Mononuclear cell (primary cell): Measurements from ENCODE around the gene TSPAN14. TPM values are rescaled to one million over a fixed set of nuclear protein-coding genes. Genes with fewer than 3 reads are reported as not detected.

Experiments used
- H3K27me3 ChIP-seq: 2 replicates; pipeline ENCODE4 v1.6.0; 2011; ENCODE audit warnings: low read length, control low read depth; ENCODE audit not compliant: insufficient read depth
- H3K4me1 ChIP-seq: 2 replicates; pipeline ENCODE4 v1.5.1; 2011; ENCODE audit warnings: mild to moderate bottlenecking, low read length, control low read depth; ENCODE audit not compliant: insufficient read depth
- H3K4me3 ChIP-seq: 2 replicates; pipeline ENCODE4 v1.5.1; 2011; ENCODE audit warnings: mild to moderate bottlenecking, low read length, moderate library complexity
- H3K9me3 ChIP-seq: 2 replicates; pipeline ENCODE4 v1.5.1; 2011; ENCODE audit warnings: low read depth, mild to moderate bottlenecking, control low read depth, low read length
- total RNA-seq: library from RNA; depleted of rRNA; stranded (reverse); fragments of >200 nt; gene quantifications from one replicate; pipeline ENCODE4 v1.2.3, GENCODE V29; 2012

The TSPAN14 gene
- 65.4 TPM for total RNA-seq

DNA sequence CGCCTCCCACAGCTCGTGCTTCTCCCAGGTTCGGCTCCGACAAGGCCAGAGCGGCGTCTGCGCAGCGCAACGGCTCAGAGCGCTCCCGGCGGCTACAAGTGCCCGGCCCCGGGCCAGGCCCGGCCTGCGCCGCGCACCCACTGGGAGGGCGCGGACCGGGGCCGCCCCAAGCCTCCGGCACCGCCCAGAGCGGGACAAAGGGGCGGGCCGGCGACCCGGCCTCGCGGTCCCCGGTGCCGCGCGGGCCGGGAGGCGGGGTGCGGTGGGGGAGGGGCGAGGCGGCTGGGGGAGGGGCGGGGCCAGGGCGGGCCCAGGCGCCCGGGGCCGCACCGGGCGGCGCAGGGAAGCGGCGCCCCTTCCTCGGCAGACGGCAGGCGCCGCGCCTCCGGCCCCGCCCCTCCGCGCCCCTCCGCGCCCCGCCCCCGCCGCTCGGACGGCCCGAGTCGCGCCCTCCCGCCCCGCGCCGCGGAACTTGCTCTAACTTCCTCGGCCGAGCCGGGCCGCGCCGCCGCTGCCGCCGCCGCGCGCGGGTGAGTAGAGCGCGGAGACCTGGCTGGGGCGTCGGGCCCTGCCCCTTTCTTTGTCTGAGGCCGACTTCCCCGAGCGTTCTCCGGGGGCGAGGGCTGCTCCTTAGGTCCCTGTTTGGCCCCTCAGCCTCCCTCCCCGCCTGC, at the start of gene TSPAN14:
TSPAN14 (plus strand) TSS at position 469 of the 671 bp plus-strand sequence. CDS start 34,924 bp downstream, outside the sequence.
- no peaks in the 10 kb centered on the region for H3K9me3 ChIP-seq
- H3K4me3 ChIP-seq = peak within 1 kb of the TSS; percentile 88
- H3K27me3 ChIP-seq = no peaks in the 10 kb centered on the region
- peaks cover 70% of the 10 kb centered on the region for H3K4me1 ChIP-seq

DNA sequence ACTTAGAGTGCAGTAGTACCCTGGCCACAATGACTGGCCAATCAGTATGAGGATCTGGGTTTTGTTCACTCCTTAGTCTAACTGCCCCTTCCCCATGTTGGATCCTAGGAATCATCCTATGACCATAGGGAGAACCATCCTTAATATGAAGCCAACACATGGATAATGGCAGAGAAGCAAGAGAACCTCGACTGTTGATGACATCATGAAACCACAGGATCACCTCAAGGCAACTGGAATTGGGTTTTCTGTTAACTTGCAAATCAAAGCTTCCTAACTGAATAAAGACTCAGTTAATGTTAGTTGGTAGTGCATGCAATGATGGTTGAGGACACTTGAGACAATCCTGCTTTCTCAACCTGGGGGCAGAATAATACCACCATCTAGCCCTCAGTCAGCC, 49.1 kb upstream of the TSPAN14 start:
- Histone ChIP-seq H3K4me1 (peaks cover 18% of the 10 kb centered on the region), H3K9me3 (no peaks in the 10 kb centered on the region), H3K27me3 (peaks cover 6% of the 10 kb centered on the region), H3K4me3 (no peak overlapping the region)

GRCh38 chr10:80405626-80406025, 48.5 kb upstream of the TSPAN14 start:
- Histone ChIP-seq H3K4me3 (no peak overlapping the region), H3K27me3 (peaks cover 6% of the 10 kb centered on the region), H3K4me1 (peaks cover 18% of the 10 kb centered on the region), H3K9me3 (no peaks in the 10 kb centered on the region)

- no peaks in the 10 kb centered on the region for H3K9me3 ChIP-seq
- peaks cover 6% of the 10 kb centered on the region for H3K27me3 ChIP-seq
- peaks cover 18% of the 10 kb centered on the region for H3K4me1 ChIP-seq
- H3K4me3 ChIP-seq = no peak overlapping the region
Measured at GRCh38 chr10:80406204-80406603, 47.9 kb upstream of the TSPAN14 start.

- peak overlapping the region; percentile 57 for H3K4me3 ChIP-seq
- peaks cover 6% of the 10 kb centered on the region for H3K27me3 ChIP-seq
- peaks cover 18% of the 10 kb centered on the region for H3K4me1 ChIP-seq
- no peaks in the 10 kb centered on the region for H3K9me3 ChIP-seq
Measured at GRCh38 chr10:80407812-80408241, 46.3 kb upstream of the TSPAN14 start.

- Histone ChIP-seq H3K4me1 (peaks cover 22% of the 10 kb centered on the region), H3K4me3 (peak within 1 kb of the TSS; percentile 57), H3K27me3 (peaks cover 6% of the 10 kb centered on the region), H3K9me3 (no peaks in the 10 kb centered on the region)
Measured at GRCh38 chr10:80408242-80409101, 45.6 kb upstream of the TSPAN14 start, which contains the start of gene PRXL2A. TSS of gene PRXL2A (plus strand) at chr10:80408551. CDS start at chr10:80420468, 11,917 bp downstream.

GRCh38 chr10:80409121-80409520, 45.0 kb upstream of the TSPAN14 start:
- no peaks in the 10 kb centered on the region for H3K9me3 ChIP-seq
- H3K4me1 ChIP-seq = peaks cover 25% of the 10 kb centered on the region
- peaks cover 6% of the 10 kb centered on the region for H3K27me3 ChIP-seq
- peak overlapping the region; percentile 57 for H3K4me3 ChIP-seq

DNA sequence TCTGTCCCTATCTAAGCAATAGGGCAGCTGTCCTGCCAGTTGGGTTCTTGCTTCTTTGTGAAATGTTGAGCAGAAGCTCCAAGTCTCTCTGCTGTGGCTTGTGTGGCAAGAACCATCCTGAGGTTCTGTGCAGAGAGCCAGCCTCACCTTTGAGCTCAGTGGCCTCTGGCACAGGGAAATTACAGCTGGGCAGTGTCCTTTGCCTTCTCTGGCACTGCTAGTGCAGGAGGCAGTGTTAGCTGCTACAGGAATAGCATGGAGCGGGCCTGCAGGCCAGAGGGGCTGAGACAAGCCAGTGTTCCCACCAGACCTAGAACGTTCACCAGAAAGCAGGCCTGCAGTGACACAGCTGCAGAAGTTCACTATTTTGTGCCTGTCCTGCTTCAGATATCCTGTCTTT, 44.0 kb upstream of the TSPAN14 start:
- H3K27me3 ChIP-seq = peaks cover 6% of the 10 kb centered on the region
- no peak overlapping the region for H3K4me3 ChIP-seq
- no peaks in the 10 kb centered on the region for H3K9me3 ChIP-seq
- peaks cover 25% of the 10 kb centered on the region for H3K4me1 ChIP-seq

DNA sequence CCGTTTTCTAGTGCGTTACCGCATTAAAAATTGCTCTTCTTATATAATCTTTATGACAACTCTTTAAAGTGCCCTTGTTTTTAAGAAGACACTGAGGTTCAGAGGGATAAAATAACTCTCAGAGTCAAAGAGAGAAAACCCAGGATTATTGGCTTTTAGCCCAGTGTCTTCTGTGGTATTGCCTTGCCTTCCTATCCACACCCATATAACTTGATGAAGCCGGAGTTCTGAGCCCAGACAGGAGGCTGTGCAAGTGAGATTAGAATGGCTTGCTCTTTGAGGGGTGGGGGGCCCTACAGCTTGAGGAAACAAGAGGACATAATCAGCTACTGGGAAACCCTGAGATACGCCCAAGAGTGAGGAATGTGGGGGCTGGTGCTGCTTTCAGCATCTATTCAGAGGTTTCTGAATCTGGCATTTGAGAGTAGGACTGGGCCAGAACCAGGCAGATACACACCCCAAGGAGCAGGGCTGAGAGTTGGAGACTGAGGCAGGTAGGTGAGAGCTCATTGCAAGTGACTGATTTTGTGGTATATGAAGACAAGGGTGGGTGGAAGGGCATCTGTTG, 43.4 kb upstream of the TSPAN14 start:
- Histone ChIP-seq H3K9me3 (no peaks in the 10 kb centered on the region), H3K4me1 (peaks cover 25% of the 10 kb centered on the region), H3K4me3 (no peak overlapping the region), H3K27me3 (peaks cover 6% of the 10 kb centered on the region)

DNA sequence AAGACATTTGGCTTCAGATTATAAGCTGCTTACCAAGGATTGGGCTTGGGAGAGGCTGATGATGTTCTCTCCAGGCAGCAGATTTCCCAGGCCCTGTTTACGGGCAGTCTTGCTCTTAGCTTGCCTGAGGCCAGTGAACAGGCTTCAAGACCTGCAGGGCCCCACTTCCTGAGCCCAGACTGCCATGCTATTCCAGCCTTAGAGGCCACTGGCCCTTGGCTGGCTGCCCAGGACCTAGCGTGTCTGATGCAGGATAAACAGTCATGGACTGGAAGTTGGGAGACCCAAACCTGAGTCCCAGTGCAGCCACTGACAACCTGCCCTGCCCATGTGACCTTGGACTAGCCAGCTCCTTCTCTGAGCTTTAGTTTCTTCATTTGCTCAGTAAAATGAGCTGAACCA, 42.8 kb upstream of the TSPAN14 start:
- Histone ChIP-seq H3K9me3 (no peaks in the 10 kb centered on the region), H3K4me1 (peaks cover 25% of the 10 kb centered on the region), H3K4me3 (no peak overlapping the region), H3K27me3 (peaks cover 6% of the 10 kb centered on the region)

DNA sequence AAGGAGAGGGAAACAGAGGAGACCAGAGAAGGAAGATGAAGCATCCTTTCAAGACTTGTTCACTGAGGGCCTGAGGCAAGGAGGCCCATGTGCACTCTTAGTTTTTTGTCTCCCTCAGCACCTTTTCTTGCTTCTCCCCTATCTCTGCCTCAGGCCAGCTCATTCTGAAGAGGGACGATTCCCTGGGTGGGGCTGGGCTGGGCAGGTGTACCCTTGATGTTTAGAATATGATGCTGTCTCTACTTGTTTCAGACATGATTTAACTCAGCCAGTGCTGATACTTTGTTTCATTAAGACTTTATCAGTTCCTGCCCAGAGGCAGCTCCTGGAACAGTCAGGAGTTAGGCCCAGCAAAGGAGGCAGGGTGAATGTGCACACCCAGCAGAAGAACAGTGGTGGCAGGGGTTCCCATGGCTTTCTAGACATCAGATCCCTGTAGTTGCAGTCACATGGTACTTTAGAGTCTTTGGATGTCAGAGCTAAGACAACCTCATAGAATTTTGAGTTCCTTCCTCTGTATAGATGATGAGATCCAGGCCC, 42.4 kb upstream of the TSPAN14 start:
- Histone ChIP-seq H3K27me3 (peaks cover 6% of the 10 kb centered on the region), H3K9me3 (no peaks in the 10 kb centered on the region), H3K4me3 (no peak overlapping the region), H3K4me1 (peaks cover 25% of the 10 kb centered on the region)

DNA sequence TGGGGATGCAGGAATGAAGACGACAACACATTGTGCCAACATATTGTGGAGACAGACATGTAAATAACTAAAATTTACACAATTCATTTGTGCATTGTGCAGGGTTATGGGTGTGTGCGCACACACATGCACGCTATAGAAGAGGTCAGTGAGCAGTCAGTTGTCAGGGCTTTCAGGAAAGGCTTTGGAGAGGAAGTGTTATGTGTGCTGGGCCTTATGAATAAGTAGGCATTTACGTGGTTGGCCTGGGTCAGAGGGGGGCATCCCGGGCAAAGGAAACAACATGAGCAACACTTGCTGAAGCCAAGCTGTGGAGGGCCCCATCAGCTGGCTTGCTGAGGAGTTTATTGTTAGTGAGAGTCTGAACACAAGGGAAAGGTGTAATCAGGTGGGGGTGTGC, 41.6 kb upstream of the TSPAN14 start:
- no peak overlapping the region for H3K4me3 ChIP-seq
- H3K27me3 ChIP-seq = peaks cover 3% of the 10 kb centered on the region
- H3K9me3 ChIP-seq = no peaks in the 10 kb centered on the region
- H3K4me1 ChIP-seq = peaks cover 23% of the 10 kb centered on the region

- Histone ChIP-seq H3K4me3 (no peak overlapping the region), H3K27me3 (no peaks in the 10 kb centered on the region), H3K9me3 (no peaks in the 10 kb centered on the region), H3K4me1 (peaks cover 16% of the 10 kb centered on the region)
Measured at GRCh38 chr10:80413271-80413996, 40.7 kb upstream of the TSPAN14 start.

- no peaks in the 10 kb centered on the region for H3K9me3 ChIP-seq
- no peaks in the 10 kb centered on the region for H3K27me3 ChIP-seq
- no peak overlapping the region for H3K4me3 ChIP-seq
- peaks cover 8% of the 10 kb centered on the region for H3K4me1 ChIP-seq
Measured at GRCh38 chr10:80414142-80414895, 39.8 kb upstream of the TSPAN14 start.
